GM19395 (cell line): ENCODE measurements around the gene JHY.

Source experiments
- ATAC-seq: cut with Tn5 transposase; IDR thresholded peaks from one replicate; pipeline ENCODE4 v1.9.1; 2021; ENCODE audit warnings: mild to moderate bottlenecking, moderate library complexity; ENCODE audit not compliant: unreplicated experiment

Gene JHY

GRCh38 chr11:122937983-122938382 is 55.4 kb downstream of the JHY start:
- no peak for ATAC-seq

GRCh38 chr11:122938557-122938956 is 56.0 kb downstream of the JHY start:
- no peak for ATAC-seq

GRCh38 chr11:122951211-122951610 is 68.7 kb downstream of the JHY start:
- no peak for ATAC-seq

- ATAC-seq = no peak
Observed at GRCh38 chr11:122954455-122954854, 71.9 kb downstream of the JHY start.

GRCh38 chr11:122963961-122964360 is 81.4 kb downstream of the JHY start:
- no peak for ATAC-seq

GRCh38 chr11:122976061-122976733 is 93.6 kb downstream of the JHY start:
- ATAC-seq = no peak

- no peak for ATAC-seq
Observed at GRCh38 chr11:122976734-122977469, 94.3 kb downstream of the JHY start.

GRCh38 chr11:122977470-122978298 is 95.1 kb downstream of the JHY start:
- no peak for ATAC-seq

- ATAC-seq = no peak
Observed at GRCh38 chr11:122978299-122978620, 95.7 kb downstream of the JHY start.

- ATAC-seq = no peak
Observed at GRCh38 chr11:122979103-122979814, 96.7 kb downstream of the JHY start.

- ATAC-seq = no peak
Observed at GRCh38 chr11:122979815-122980595, 97.4 kb downstream of the JHY start.

- no peak for ATAC-seq
Observed at GRCh38 chr11:122981388-122982264, 99.1 kb downstream of the JHY start, which contains the start of gene BSX. Gene BSX (minus strand): TSS chr11:122981834. CDS start chr11:122981671, 163 bp downstream.

GRCh38 chr11:122983438-122984185 is 101.1 kb downstream of the JHY start:
- no peak for ATAC-seq

GRCh38 chr11:122984186-122985011 is 101.8 kb downstream of the JHY start:
- no peak for ATAC-seq

GRCh38 chr11:122995526-122995925 is 113.0 kb downstream of the JHY start:
- ATAC-seq = no peak

- no peak for ATAC-seq
Observed at GRCh38 chr11:122998727-122999366, 116.3 kb downstream of the JHY start.

GRCh38 chr11:123000721-123001120 is 118.2 kb downstream of the JHY start:
- ATAC-seq = no peak
